H9 (cell line): ENCODE measurements around the gene TBC1D22A. TPM values are rescaled to one million over a fixed set of nuclear protein-coding genes. Genes with fewer than 3 reads are reported as not detected.

ENCODE experiments used
- DNase-seq: peaks from one replicate; pipeline ENCODE4 v3.0.0-alpha.2; 2017
- H2AFZ ChIP-seq: one replicate; pipeline ENCODE4 v1.6.1; 2013; ENCODE audit warnings: mild to moderate bottlenecking, low read length, control low read depth, moderate library complexity
- H2AK5ac ChIP-seq: 2 replicates; pipeline ENCODE4 v1.6.1; 2013; ENCODE audit warnings: low read length, control low read depth, mixed read lengths; ENCODE audit not compliant: insufficient read length
- H2BK120ac ChIP-seq: one replicate; pipeline ENCODE4 v1.6.1; 2013; ENCODE audit warnings: low read depth, mild to moderate bottlenecking, low read length, control low read depth, inconsistent platforms; ENCODE audit not compliant: poor library complexity, severe bottlenecking
- H2BK12ac ChIP-seq: 2 replicates; pipeline ENCODE4 v1.6.1; 2013; ENCODE audit warnings: low read length, control low read depth, mixed read lengths, low read depth; ENCODE audit not compliant: insufficient read length
- H2BK15ac ChIP-seq: 2 replicates; pipeline ENCODE4 v1.6.1; 2013; ENCODE audit warnings: low read depth, low read length, control low read depth
- H2BK20ac ChIP-seq: one replicate; pipeline ENCODE4 v1.6.1; 2013; ENCODE audit warnings: low read depth, mild to moderate bottlenecking, low read length, control low read depth, inconsistent platforms; ENCODE audit not compliant: poor library complexity, severe bottlenecking
- H2BK5ac ChIP-seq: 2 replicates; pipeline ENCODE4 v1.6.1; 2013; ENCODE audit warnings: low read length, control low read depth, mixed read lengths; ENCODE audit not compliant: insufficient read length
- H3K14ac ChIP-seq: 2 replicates; pipeline ENCODE4 v1.6.1; 2013; ENCODE audit warnings: low read length, control low read depth; ENCODE audit not compliant: insufficient read depth
- H3K18ac ChIP-seq: 2 replicates; pipeline ENCODE4 v1.6.1; 2013; ENCODE audit warnings: low read depth, mild to moderate bottlenecking, mixed read lengths, low read length, control low read depth; ENCODE audit not compliant: insufficient read length
- H3K23ac ChIP-seq: 2 replicates; pipeline ENCODE4 v1.6.1; 2013; ENCODE audit warnings: low read length, control low read depth, mixed read lengths, low read depth; ENCODE audit not compliant: insufficient read length
- H3K23me2 ChIP-seq: 2 replicates; pipeline ENCODE4 v1.6.1; 2013; ENCODE audit warnings: low read depth, mild to moderate bottlenecking, mixed read lengths, low read length, control low read depth; ENCODE audit not compliant: insufficient read length, poor library complexity, severe bottlenecking
- H3K27ac ChIP-seq: 2 replicates; pipeline ENCODE4 v1.5.1; 2013; ENCODE audit warnings: low read length, control low read depth, mixed read lengths, low read depth; ENCODE audit not compliant: insufficient read length
- H3K27me3 ChIP-seq: 2 replicates; pipeline ENCODE4 v1.6.1; 2013; ENCODE audit warnings: low read length, control low read depth, inconsistent platforms; ENCODE audit not compliant: insufficient read depth
- H3K4ac ChIP-seq: 2 replicates; pipeline ENCODE4 v1.6.1; 2013; ENCODE audit warnings: low read depth, mild to moderate bottlenecking, control low read depth, inconsistent platforms, low read length, moderate library complexity
- H3K4me1 ChIP-seq: 2 replicates; pipeline ENCODE4 v1.6.1; 2013; ENCODE audit warnings: low read length, control low read depth, inconsistent platforms; ENCODE audit not compliant: insufficient read depth
- H3K4me2 ChIP-seq: 2 replicates; pipeline ENCODE4 v1.6.1; 2013; ENCODE audit warnings: low read length, control low read depth, mixed read lengths; ENCODE audit not compliant: insufficient read length, insufficient read depth
- H3K56ac ChIP-seq: 2 replicates; pipeline ENCODE4 v1.6.1; 2013; ENCODE audit warnings: low read depth, mild to moderate bottlenecking, mixed read lengths, low read length, control low read depth; ENCODE audit not compliant: insufficient read length
- H3K79me1 ChIP-seq: 2 replicates; pipeline ENCODE4 v1.6.1; 2013; ENCODE audit warnings: low read depth, mild to moderate bottlenecking, moderate library complexity, low read length, control low read depth, inconsistent platforms; ENCODE audit not compliant: insufficient read depth, poor library complexity, severe bottlenecking
- H3K79me2 ChIP-seq: 2 replicates; pipeline ENCODE4 v1.6.1; 2013; ENCODE audit warnings: low read length, control low read depth, inconsistent platforms; ENCODE audit not compliant: insufficient read depth
- H3K9ac ChIP-seq: 2 replicates; pipeline ENCODE4 v1.6.1; 2013; ENCODE audit warnings: low read length, control low read depth, mixed read lengths; ENCODE audit not compliant: insufficient read length; ENCODE audit errors: extremely low read depth
- H3K9me3 ChIP-seq: one replicate; pipeline ENCODE4 v1.6.1; 2013; ENCODE audit warnings: low read depth, low read length, inconsistent platforms; ENCODE audit not compliant: control insufficient read depth
- H3T11ph ChIP-seq: one replicate; pipeline ENCODE4 v1.6.1; 2013; ENCODE audit warnings: mild to moderate bottlenecking, low read length, control low read depth, inconsistent platforms
- H4K20me1 ChIP-seq: one replicate; pipeline ENCODE4 v1.6.1; 2013; ENCODE audit not compliant: control insufficient read depth, insufficient read length, insufficient read depth
- H4K5ac ChIP-seq: 2 replicates; pipeline ENCODE4 v1.6.1; 2013; ENCODE audit warnings: low read depth, mild to moderate bottlenecking, mixed read lengths, low read length, control low read depth; ENCODE audit not compliant: insufficient read length
- H4K8ac ChIP-seq: replicated peaks from 2 replicates; pipeline ENCODE4 v1.6.1; 2013; ENCODE audit warnings: low read length, control low read depth, mixed read lengths, low read depth; ENCODE audit not compliant: insufficient read length
- H4K91ac ChIP-seq: 2 replicates; pipeline ENCODE4 v1.6.1; 2013; ENCODE audit warnings: low read depth, mild to moderate bottlenecking, moderate library complexity, mixed read lengths, low read length, control low read depth; ENCODE audit not compliant: insufficient read length
- H3K27ac Mint-ChIP-seq, 3 experiments: 2 replicates in 2 of 3; 3 replicates in 1 of 3; pipeline ENCODE4 v1.8.0; 2020 to 2021; ENCODE audit warnings: mixed read lengths in 3 of 3, mild to moderate bottlenecking in 1 of 3, moderate library complexity in 1 of 3
- H3K27me3 Mint-ChIP-seq: 2 replicates; pipeline ENCODE4 v1.8.0; 2021; ENCODE audit warnings: low read depth, mild to moderate bottlenecking, moderate library complexity, mixed read lengths
- H3K36me3 Mint-ChIP-seq, 3 experiments: 2 replicates in 2 of 3; 3 replicates in 1 of 3; pipeline ENCODE4 v1.8.0; 2020 to 2021; ENCODE audit warnings: low read depth in 3 of 3, mixed read lengths in 3 of 3; ENCODE audit not compliant: insufficient read depth in 1 of 3
- H3K4me1 Mint-ChIP-seq, 2 experiments: 2 replicates each; pipeline ENCODE4 v1.8.0; 2020; ENCODE audit warnings: mixed read lengths in 2 of 2
- H3K4me3 Mint-ChIP-seq, 2 experiments: 2 replicates in 1 of 2; 3 replicates in 1 of 2; pipeline ENCODE4 v1.8.0; 2020 to 2021; ENCODE audit warnings: mild to moderate bottlenecking in 2 of 2, mixed read lengths in 2 of 2, moderate library complexity in 1 of 2
- H3K9me3 Mint-ChIP-seq, 2 experiments: 2 replicates in 1 of 2; 3 replicates in 1 of 2; pipeline ENCODE4 v1.8.0; 2020; ENCODE audit warnings: mild to moderate bottlenecking in 2 of 2, mixed read lengths in 2 of 2, moderate library complexity in 1 of 2
- WGBS: extraction: QIAGEN DNeasy Blood & Tissue Kit; methylation state at CpG from one replicate; pipeline ENCODE4 v1.1.7; 2013; ENCODE audit warnings: missing lambda C conversion rate, low lambda C conversion rate, mixed read lengths; ENCODE audit not compliant: insufficient read length; ENCODE audit errors: extremely low coverage; 5-methylcytosine and 5-hydroxymethylcytosine counted together
- total RNA-seq: library from RNA; stranded (reverse); gene quantifications from 2 replicates; pipeline ENCODE4 v1.2.1, GENCODE V29; 2021
- TF ChIP-seq, protein P1 (sequence below): fragments of 200-600 bp; sonication (generic); conservative IDR thresholded peaks from 3 replicates; pipeline ENCODE4 v1.8.0; 2021; ENCODE audit warnings: antibody characterized with exemption, mild to moderate bottlenecking

Gene TBC1D22A
- total RNA-seq, 1 experiment from 2014 or later: 20.8 TPM

DNA sequence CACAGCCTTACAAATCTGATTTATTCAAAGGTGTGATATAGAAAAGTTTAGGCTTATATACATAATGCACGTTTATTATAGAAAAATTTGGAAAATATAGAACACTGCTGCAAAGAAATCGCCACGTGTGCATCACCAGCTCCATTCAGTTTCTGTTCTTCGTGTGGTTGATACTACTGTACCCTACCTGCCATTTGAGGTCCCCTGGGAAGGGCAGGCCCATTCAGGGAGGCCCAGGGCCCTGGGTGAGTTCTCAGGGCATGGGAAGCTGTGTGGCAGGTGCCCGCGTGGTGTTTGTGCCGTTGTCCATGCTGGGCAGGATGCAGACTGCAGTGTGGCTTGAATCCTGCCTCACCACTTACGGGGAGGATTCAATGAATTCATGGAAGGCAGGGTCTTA, 60.8 kb downstream of the TBC1D22A start:
- no peak overlapping the region for H3T11ph ChIP-seq
- no peaks in the 10 kb centered on the region for H3K79me1 ChIP-seq
- H2BK5ac ChIP-seq: no peak overlapping the region
- no peak overlapping the region for H3K23ac ChIP-seq
- Mint-ChIP-seq H3K27ac (no peak overlapping the region), H3K36me3 (peaks cover 2 to 12% (median 12%) of the 10 kb centered on the region in 3 experiments; a peak in 6 of 7 replicates), H3K4me1 (peaks cover 10 to 18% of the 10 kb centered on the region in 2 experiments), H3K4me3 (no peak overlapping the region), H3K27me3 (no peaks in the 10 kb centered on the region), H3K9me3 (no peaks in the 10 kb centered on the region)
- H4K5ac ChIP-seq: no peak overlapping the region
- H4K91ac ChIP-seq: no peak overlapping the region
- no peak overlapping the region for H3K18ac ChIP-seq
- H3K14ac ChIP-seq: no peak overlapping the region; the same call in 1 of the 2 replicates
- no peak overlapping the region for H2AK5ac ChIP-seq
- TF ChIP-seq, protein P1, sequence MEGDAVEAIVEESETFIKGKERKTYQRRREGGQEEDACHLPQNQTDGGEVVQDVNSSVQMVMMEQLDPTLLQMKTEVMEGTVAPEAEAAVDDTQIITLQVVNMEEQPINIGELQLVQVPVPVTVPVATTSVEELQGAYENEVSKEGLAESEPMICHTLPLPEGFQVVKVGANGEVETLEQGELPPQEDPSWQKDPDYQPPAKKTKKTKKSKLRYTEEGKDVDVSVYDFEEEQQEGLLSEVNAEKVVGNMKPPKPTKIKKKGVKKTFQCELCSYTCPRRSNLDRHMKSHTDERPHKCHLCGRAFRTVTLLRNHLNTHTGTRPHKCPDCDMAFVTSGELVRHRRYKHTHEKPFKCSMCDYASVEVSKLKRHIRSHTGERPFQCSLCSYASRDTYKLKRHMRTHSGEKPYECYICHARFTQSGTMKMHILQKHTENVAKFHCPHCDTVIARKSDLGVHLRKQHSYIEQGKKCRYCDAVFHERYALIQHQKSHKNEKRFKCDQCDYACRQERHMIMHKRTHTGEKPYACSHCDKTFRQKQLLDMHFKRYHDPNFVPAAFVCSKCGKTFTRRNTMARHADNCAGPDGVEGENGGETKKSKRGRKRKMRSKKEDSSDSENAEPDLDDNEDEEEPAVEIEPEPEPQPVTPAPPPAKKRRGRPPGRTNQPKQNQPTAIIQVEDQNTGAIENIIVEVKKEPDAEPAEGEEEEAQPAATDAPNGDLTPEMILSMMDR: no peak
- H3K4ac ChIP-seq: no peak overlapping the region
- H3K4me2 ChIP-seq: no peak overlapping the region
- no peak overlapping the region for H4K8ac ChIP-seq
- H3K27me3 ChIP-seq: no peaks in the 10 kb centered on the region
- no peaks in the 10 kb centered on the region for H4K20me1 ChIP-seq
- no peak overlapping the region for H2BK12ac ChIP-seq
- no peak overlapping the region for H2AFZ ChIP-seq
- WGBS: no CpG with 5 or more reads among the region's 8 CpGs
- no peak overlapping the region for H2BK20ac ChIP-seq
- H3K4me1 ChIP-seq: no peaks in the 10 kb centered on the region
- DNase-seq: no peak
- no peak overlapping the region for H2BK120ac ChIP-seq
- no peak overlapping the region for H3K9ac ChIP-seq
- no peak overlapping the region for H3K27ac ChIP-seq
- H3K56ac ChIP-seq: no peak overlapping the region
- no peak overlapping the region for H2BK15ac ChIP-seq
- no peaks in the 10 kb centered on the region for H3K9me3 ChIP-seq
- H3K23me2 ChIP-seq: no peaks in the 10 kb centered on the region
- H3K79me2 ChIP-seq: no peaks in the 10 kb centered on the region; the same call in 1 of the 2 replicates
